HL-60 (cell line): ENCODE results near the gene CD40.

Source experiments
- DNase-seq, 2 experiments: peaks; one replicate each; pipeline ENCODE4 v3.0.0-alpha.2; 2010 to 2020; ENCODE audit warnings: low read depth in 1 of 2, low spot score in 1 of 2
- H3K27ac ChIP-seq: fragments of 250-450 bp; sonication (Bioruptor Pico); replicated peaks from 2 replicates; pipeline ENCODE4 v1.5.1; 2020; ENCODE audit warnings: mild to moderate bottlenecking, moderate library complexity
- H3K27me3 ChIP-seq: fragments of 250-450 bp; sonication (Bioruptor Pico); 2 replicates; pipeline ENCODE4 v1.5.1; 2021; ENCODE audit warnings: mild to moderate bottlenecking, moderate library complexity; ENCODE audit not compliant: insufficient read depth, poor library complexity, severe bottlenecking
- H3K4me3 ChIP-seq: replicated peaks from 2 replicates; pipeline ENCODE4 v1.5.1; 2011; ENCODE audit warnings: mild to moderate bottlenecking, control low read depth, low read length; ENCODE audit not compliant: insufficient read depth
- CTCF ChIP-seq: IDR thresholded peaks from one replicate; pipeline ENCODE4 v1.5.1; 2011; ENCODE audit warnings: low read length, control low read depth, inconsistent platforms; ENCODE audit not compliant: insufficient read depth
- GABPA ChIP-seq: IDR thresholded peaks from 2 replicates; pipeline ENCODE4 v1.6.1; 2012; ENCODE audit warnings: low read depth
- POLR2AphosphoS5 ChIP-seq: IDR thresholded peaks from 2 replicates; pipeline ENCODE4 v1.6.1; 2012; ENCODE audit warnings: low read depth
- REST ChIP-seq: IDR thresholded peaks from 2 replicates; pipeline ENCODE4 v1.6.1; 2012; ENCODE audit warnings: low read depth; ENCODE audit not compliant: insufficient replicate concordance
- SPI1 ChIP-seq: IDR thresholded peaks from 2 replicates; pipeline ENCODE4 v1.6.1; 2012; ENCODE audit warnings: low read depth, mild to moderate bottlenecking, borderline replicate concordance

CD40 gene

GRCh38 chr20:46172961-46173536, 54.9 kb downstream of the CD40 start:
- no peak for TF ChIP-seq GABPA
- no peak for TF ChIP-seq CTCF
- no peak for TF ChIP-seq SPI1
- TF ChIP-seq REST: no peak
- no peak for TF ChIP-seq POLR2AphosphoS5
- H3K27me3 ChIP-seq: peaks cover 17% of the 10 kb centered on the region
- no peak overlapping the region for H3K4me3 ChIP-seq
- DNase-seq: no peak
- no peak overlapping the region for H3K27ac ChIP-seq

- no peak overlapping the region for H3K4me3 ChIP-seq
Measured at GRCh38 chr20:46173652-46174468, 55.7 kb downstream of the CD40 start.

More at GRCh38 chr20:46173652-46174468, 55.7 kb downstream of the CD40 start:
- DNase-seq: no peak
- H3K27ac ChIP-seq: no peak overlapping the region
- peaks cover 17% of the 10 kb centered on the region for H3K27me3 ChIP-seq
- TF ChIP-seq CTCF (no peak), GABPA (no peak), REST (no peak), SPI1 (no peak), POLR2AphosphoS5 (no peak)
